AG10803 (cell line): ENCODE data around the gene OXER1.

Experiments used
- DNase-seq: peaks from one replicate; pipeline ENCODE4 v3.0.0; 2010; ENCODE audit warnings: low read depth
- H3K4me3 ChIP-seq: 2 replicates; pipeline ENCODE4 v1.5.1; 2011; ENCODE audit warnings: mild to moderate bottlenecking, low read length, control low read depth
- TF ChIP-seq, protein P1 (sequence below): conservative IDR thresholded peaks from 2 replicates; pipeline ENCODE4 v1.5.1; 2011; ENCODE audit warnings: mild to moderate bottlenecking, low read length, control low read depth, inconsistent platforms

The OXER1 gene

DNA sequence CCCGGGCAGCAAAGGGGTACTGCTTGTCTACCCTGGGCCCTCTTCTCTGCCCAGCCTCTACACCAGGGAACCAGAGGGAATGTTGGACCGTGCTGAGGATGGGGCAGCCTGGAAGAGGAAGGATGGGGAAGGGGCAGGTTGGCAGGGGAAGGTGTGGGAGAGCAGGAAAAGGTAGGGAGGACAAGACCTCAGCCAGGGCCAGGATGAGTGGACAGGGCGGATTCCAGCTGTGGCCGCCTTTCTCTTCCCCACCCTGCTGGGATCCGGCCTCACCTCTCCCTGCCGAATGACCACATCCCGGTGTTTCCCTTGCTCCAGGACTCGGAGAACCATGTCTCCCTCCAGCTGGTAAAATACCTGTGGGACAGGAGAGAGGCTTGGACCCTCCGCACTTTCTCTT, 19.6 kb upstream of the OXER1 start:
- DNase-seq, result no peak
- TF ChIP-seq, protein P1, sequence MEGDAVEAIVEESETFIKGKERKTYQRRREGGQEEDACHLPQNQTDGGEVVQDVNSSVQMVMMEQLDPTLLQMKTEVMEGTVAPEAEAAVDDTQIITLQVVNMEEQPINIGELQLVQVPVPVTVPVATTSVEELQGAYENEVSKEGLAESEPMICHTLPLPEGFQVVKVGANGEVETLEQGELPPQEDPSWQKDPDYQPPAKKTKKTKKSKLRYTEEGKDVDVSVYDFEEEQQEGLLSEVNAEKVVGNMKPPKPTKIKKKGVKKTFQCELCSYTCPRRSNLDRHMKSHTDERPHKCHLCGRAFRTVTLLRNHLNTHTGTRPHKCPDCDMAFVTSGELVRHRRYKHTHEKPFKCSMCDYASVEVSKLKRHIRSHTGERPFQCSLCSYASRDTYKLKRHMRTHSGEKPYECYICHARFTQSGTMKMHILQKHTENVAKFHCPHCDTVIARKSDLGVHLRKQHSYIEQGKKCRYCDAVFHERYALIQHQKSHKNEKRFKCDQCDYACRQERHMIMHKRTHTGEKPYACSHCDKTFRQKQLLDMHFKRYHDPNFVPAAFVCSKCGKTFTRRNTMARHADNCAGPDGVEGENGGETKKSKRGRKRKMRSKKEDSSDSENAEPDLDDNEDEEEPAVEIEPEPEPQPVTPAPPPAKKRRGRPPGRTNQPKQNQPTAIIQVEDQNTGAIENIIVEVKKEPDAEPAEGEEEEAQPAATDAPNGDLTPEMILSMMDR, result no peak
- H3K4me3 ChIP-seq, result no peak overlapping the region

DNA sequence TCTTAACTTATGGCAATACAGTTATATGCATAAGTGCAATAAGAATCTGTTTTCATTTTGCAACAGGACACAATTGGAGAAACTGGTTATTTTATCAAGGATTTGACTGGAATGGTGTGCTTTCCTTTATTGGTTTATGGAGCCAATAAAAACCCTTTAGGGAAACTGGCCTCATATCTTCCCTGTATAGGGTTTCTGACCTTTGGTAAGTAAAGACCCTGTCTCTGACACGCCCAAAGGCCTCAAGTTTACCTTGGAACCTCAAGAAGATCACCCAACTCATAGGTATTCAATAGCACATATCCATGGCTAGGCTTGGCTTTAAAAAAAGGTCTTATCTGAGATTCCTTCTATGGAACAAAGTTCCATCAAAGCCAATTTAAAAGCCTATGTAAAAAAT, 17.2 kb upstream of the OXER1 start:
- TF ChIP-seq, protein P1, result no peak
- DNase-seq, result no peak
- no peak overlapping the region for H3K4me3 ChIP-seq

DNA sequence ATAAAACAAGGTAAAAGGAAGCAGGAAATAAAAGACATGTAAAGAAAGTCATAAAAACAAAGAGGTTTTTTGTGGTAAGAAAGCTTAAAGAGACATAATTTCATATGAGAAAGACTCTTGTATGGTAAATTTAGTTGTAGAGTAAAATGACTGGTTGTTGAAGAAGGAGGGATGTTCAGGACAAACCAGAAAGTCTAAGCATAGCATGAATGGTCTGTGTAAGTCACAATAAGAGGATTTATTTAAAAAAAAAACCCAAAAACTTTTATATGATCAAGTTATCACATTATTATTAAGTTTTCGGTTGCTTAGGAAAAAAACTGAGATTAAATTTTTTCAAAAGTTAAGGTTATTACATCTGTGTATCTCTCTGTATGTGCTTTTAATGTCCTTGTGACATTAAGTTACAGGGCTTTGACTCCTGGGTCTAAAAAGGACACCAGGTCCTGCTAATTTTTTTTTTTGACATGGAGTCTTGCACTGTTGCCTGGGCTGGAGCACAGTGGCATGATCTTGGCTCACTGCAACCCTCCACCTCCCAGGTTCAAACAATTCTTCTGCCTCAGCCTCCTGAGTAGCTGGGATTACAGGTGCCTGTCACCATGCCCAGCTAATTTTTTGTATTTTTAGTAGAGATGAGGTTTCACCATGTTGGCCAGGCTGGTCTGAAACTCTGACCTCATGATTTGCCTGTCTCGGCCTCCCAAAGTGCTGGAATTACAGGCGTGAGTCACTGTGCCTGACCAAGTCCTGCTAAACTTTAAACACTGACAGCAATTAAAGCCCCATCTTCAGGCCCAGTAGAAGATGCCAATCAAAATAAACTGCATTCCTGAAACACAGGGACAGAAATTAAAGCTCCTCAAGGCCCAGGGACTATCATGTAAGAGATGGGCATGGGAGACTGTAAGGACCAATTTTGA, 14.2 kb upstream of the OXER1 start:
- TF ChIP-seq, protein P1, result no peak
- peak; percentile 54 for DNase-seq
- H3K4me3 ChIP-seq, result no peak overlapping the region

DNA sequence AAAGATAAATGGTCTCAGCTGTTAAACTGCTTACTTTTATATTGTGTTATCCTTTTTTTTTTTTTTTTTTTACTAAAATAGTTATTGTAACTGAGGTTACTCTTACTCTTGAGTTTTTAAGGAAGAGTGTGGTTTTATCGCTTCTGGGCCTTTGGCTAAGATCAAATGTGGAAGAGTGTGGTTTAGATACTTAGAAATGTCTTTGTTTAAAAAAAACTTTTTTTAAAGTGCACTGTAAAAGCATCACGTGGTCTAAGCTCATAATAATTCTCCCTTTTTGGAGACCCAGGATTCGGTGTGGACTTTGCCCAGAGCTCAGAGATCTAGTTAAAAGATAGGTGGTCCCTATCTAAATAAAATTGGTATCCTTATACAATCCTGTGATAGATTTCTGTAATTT, 11.9 kb upstream of the OXER1 start:
- H3K4me3 ChIP-seq, result no peak overlapping the region
- no peak for DNase-seq
- TF ChIP-seq, protein P1, result no peak

DNA sequence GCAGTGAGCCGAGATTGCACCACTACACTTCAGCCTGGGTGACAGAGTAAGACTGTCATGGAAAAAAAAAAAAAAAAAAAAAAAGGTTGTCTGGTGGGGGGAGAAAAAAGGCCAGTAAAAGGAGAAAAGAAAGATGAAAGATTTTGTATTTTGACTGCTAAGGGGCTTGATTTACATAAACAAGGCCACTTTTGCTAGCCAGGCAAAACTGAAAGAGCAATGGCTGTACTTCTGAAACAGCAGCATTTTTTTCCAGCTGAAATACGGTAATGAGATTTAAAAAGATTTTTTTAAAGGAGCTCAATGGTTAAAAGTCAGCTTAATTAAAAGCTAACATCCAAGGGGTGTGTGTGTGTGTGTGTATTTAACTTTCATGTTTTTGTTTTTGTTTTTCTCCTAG, 11.3 kb upstream of the OXER1 start:
- no peak for DNase-seq
- TF ChIP-seq, protein P1, result no peak
- H3K4me3 ChIP-seq, result no peak overlapping the region

DNA sequence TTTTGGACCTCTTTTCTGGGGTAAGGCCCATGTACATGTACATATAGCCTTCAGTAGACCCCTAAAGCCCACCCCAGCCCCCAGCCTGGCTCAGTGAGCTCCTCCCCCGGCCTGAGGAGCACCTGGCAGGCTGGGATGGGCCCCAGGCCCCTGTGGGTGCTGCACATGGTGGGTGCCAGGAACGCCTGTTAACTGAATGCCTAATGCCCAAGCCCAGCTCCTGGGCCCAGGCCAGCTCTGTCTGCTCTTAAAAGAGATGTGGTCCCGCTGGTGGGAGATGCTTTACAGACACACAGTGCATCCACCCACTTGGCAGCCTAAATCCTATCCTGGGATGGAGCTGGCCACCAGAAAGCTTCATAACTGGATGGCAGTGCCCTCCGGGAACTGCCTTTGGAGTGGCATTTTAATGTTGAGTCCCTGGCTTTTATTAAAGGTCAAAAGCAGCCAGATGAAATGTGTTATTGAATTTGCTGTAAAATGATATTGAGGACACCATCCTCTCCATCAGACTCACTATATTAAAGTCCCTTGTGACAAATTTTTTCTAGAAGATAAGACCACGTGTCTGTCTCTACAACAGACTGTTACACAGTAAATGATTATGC, 7.7 kb upstream of the OXER1 start:
- TF ChIP-seq, protein P1, result no peak
- no peak for DNase-seq
- H3K4me3 ChIP-seq, result no peak overlapping the region
